ENCODE data around the gene SUN5. TPM values are rescaled to one million over a fixed set of nuclear protein-coding genes. Genes with fewer than 3 reads are reported as not detected.

Gene SUN5
- total and polyA plus RNA-seq, 4 donors: not detected

DNA sequence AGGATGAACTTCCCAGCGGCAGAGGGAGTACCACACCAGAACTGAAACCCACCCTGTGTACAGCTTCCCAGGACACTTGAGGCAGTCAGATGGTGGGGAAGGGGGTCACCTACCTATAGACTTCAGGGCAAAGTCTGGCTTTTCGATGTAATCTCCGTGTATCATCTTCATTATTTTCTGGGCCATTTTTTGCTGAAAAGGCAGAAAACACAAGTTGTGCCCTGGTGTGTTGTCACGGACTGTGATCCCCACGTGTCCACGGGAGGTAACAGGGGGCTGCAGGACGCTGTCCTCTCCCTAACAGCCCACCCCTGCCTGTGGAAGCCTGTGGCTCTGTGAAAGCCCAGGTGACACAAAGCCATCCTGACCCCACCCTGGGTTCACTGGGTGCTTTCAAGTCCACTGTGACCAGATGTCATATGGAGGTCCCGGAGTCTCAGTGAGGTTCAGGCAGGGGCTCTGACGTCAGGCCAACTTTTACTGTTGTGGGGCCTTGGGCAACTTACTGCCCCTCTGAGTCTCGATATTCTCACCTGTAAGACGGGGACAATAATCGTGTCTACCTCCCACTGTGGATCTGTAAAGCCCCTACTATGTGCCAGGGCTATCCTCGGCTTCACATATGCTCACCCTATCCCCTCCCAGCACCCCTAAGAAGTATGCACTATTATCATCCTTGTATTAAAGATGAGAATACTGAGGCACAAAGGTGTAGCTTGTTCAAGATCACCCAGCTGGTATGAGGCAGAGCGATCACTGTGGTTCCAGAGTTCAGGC lies 14.5 kb downstream of the SUN5 start:
- H3K9me3 ChIP-seq (ENCODE audit: control insufficient read depth in 4 of 4, low read length in 3 of 4): no peaks in the 10 kb centered on the region
- H3K27ac ChIP-seq (ENCODE audit: low read depth in 1 of 2, low read length in 2 of 2): no peak overlapping the region
- TF ChIP-seq, protein P1, sequence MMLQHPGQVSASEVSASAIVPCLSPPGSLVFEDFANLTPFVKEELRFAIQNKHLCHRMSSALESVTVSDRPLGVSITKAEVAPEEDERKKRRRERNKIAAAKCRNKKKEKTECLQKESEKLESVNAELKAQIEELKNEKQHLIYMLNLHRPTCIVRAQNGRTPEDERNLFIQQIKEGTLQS (IDR thresholded peaks at IDR 0.05): no peak
- TF ChIP-seq HNF4A (conservative IDR thresholded peaks at IDR 0.05) (no peak), RAD21 (IDR thresholded peaks at IDR 0.05) (no peak), JUND (IDR thresholded peaks at IDR 0.05) (no peak), FOXA2 (IDR thresholded peaks at IDR 0.05) (no peak), SP1 (IDR thresholded peaks at IDR 0.05) (no peak), EGR1 (IDR thresholded peaks at IDR 0.05; ENCODE audit: low read depth in 2 of 2) (no peak), RXRA (IDR thresholded peaks at IDR 0.05) (no peak), TAF1 (conservative IDR thresholded peaks at IDR 0.05) (no peak)
- TF ChIP-seq, protein P2, sequence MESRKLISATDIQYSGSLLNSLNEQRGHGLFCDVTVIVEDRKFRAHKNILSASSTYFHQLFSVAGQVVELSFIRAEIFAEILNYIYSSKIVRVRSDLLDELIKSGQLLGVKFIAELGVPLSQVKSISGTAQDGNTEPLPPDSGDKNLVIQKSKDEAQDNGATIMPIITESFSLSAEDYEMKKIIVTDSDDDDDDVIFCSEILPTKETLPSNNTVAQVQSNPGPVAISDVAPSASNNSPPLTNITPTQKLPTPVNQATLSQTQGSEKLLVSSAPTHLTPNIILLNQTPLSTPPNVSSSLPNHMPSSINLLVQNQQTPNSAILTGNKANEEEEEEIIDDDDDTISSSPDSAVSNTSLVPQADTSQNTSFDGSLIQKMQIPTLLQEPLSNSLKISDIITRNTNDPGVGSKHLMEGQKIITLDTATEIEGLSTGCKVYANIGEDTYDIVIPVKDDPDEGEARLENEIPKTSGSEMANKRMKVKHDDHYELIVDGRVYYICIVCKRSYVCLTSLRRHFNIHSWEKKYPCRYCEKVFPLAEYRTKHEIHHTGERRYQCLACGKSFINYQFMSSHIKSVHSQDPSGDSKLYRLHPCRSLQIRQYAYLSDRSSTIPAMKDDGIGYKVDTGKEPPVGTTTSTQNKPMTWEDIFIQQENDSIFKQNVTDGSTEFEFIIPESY (IDR thresholded peaks at IDR 0.05): no peak
- TF ChIP-seq, protein P3, sequence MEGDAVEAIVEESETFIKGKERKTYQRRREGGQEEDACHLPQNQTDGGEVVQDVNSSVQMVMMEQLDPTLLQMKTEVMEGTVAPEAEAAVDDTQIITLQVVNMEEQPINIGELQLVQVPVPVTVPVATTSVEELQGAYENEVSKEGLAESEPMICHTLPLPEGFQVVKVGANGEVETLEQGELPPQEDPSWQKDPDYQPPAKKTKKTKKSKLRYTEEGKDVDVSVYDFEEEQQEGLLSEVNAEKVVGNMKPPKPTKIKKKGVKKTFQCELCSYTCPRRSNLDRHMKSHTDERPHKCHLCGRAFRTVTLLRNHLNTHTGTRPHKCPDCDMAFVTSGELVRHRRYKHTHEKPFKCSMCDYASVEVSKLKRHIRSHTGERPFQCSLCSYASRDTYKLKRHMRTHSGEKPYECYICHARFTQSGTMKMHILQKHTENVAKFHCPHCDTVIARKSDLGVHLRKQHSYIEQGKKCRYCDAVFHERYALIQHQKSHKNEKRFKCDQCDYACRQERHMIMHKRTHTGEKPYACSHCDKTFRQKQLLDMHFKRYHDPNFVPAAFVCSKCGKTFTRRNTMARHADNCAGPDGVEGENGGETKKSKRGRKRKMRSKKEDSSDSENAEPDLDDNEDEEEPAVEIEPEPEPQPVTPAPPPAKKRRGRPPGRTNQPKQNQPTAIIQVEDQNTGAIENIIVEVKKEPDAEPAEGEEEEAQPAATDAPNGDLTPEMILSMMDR (IDR thresholded peaks at IDR 0.05; ENCODE audit: low read depth, low read length, missing input control): no peak
- no peak overlapping the region for H3K4me3 ChIP-seq (ENCODE audit: low read depth in 1 of 3, low read length in 3 of 3)
- no peaks in the 10 kb centered on the region for H3K36me3 ChIP-seq (ENCODE audit: control insufficient read depth in 4 of 4, insufficient read depth in 3 of 4, low read depth in 1 of 4, low read length in 3 of 4)
- H3K9ac ChIP-seq (ENCODE audit: low read depth in 1 of 2, low read length in 2 of 2): no peak overlapping the region
- H3K4me1 ChIP-seq (ENCODE audit: control insufficient read depth in 4 of 4, insufficient read depth in 4 of 4, low read length in 3 of 4): no peaks in the 10 kb centered on the region
- WGBS: 84% methylated on average over 14 of the region's 14 CpGs
- no peaks in the 10 kb centered on the region for H3K27me3 ChIP-seq (ENCODE audit: control insufficient read depth in 4 of 4, insufficient read depth in 4 of 4, low read length in 3 of 4)
- DNase-seq (ENCODE audit: low spot score): no peak

DNA sequence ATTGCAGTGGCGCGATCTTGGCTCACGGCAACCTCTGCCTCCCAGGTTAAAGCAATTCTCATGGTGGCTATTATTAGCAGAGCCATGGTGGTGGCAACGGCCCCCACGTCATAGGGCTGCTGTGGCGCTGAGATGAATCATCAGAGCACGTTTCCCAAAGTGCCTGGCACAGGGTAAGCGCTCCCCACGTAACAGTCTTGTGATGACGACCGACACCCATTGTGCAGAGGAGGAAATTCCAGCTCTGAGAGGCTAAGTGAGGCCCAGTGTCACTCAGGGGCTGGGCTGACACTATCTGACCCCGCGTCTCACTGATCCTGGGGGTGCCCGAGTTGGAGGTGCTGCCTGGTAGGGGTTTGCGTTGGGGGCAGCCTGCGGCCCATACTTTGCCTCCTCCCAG lies 16.2 kb downstream of the SUN5 start:
- Histone ChIP-seq H3K4me1 (ENCODE audit: control insufficient read depth in 4 of 4, insufficient read depth in 4 of 4, low read length in 3 of 4) (no peaks in the 10 kb centered on the region), H3K9me3 (ENCODE audit: control insufficient read depth in 4 of 4, low read length in 3 of 4) (no peaks in the 10 kb centered on the region), H3K27me3 (ENCODE audit: control insufficient read depth in 4 of 4, insufficient read depth in 4 of 4, low read length in 3 of 4) (no peaks in the 10 kb centered on the region), H3K36me3 (ENCODE audit: control insufficient read depth in 4 of 4, insufficient read depth in 3 of 4, low read depth in 1 of 4, low read length in 3 of 4) (no peaks in the 10 kb centered on the region), H3K27ac (ENCODE audit: low read depth in 1 of 2, low read length in 2 of 2) (no peak overlapping the region), H3K9ac (ENCODE audit: low read depth in 1 of 2, low read length in 2 of 2) (no peak overlapping the region), H3K4me3 (ENCODE audit: low read depth in 1 of 3, low read length in 3 of 3) (no peak overlapping the region)
- TF ChIP-seq FOXA2 (IDR thresholded peaks at IDR 0.05) (no peak), TAF1 (conservative IDR thresholded peaks at IDR 0.05) (no peak), GABPA (IDR thresholded peaks at IDR 0.05 in 1 of 2, conservative IDR thresholded peaks at IDR 0.05 in 1 of 2) (no peak), YY1 (IDR thresholded peaks at IDR 0.05) (no peak), HNF4G (IDR thresholded peaks at IDR 0.05) (no peak), EGR1 (IDR thresholded peaks at IDR 0.05; ENCODE audit: low read depth in 2 of 2) (no peak)
- TF ChIP-seq, protein P4, sequence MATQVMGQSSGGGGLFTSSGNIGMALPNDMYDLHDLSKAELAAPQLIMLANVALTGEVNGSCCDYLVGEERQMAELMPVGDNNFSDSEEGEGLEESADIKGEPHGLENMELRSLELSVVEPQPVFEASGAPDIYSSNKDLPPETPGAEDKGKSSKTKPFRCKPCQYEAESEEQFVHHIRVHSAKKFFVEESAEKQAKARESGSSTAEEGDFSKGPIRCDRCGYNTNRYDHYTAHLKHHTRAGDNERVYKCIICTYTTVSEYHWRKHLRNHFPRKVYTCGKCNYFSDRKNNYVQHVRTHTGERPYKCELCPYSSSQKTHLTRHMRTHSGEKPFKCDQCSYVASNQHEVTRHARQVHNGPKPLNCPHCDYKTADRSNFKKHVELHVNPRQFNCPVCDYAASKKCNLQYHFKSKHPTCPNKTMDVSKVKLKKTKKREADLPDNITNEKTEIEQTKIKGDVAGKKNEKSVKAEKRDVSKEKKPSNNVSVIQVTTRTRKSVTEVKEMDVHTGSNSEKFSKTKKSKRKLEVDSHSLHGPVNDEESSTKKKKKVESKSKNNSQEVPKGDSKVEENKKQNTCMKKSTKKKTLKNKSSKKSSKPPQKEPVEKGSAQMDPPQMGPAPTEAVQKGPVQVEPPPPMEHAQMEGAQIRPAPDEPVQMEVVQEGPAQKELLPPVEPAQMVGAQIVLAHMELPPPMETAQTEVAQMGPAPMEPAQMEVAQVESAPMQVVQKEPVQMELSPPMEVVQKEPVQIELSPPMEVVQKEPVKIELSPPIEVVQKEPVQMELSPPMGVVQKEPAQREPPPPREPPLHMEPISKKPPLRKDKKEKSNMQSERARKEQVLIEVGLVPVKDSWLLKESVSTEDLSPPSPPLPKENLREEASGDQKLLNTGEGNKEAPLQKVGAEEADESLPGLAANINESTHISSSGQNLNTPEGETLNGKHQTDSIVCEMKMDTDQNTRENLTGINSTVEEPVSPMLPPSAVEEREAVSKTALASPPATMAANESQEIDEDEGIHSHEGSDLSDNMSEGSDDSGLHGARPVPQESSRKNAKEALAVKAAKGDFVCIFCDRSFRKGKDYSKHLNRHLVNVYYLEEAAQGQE (IDR thresholded peaks at IDR 0.05): no peak
- no peak for DNase-seq (ENCODE audit: low spot score)
- WGBS: 87% methylated on average over 16 of the region's 16 CpGs
